RWPE2 (cell line): ENCODE data around the gene FOXM1.

Experiments used
- ATAC-seq: fragments of 200-7000 bp; cut with Tn5 transposase; 3 replicates; pipeline ENCODE4 v1.9.1; 2021; ENCODE audit warnings: low read depth
- DNase-seq: peaks from one replicate; pipeline ENCODE4 v3.0.0-alpha.2; 2020; ENCODE audit warnings: low spot score
- H3K27ac ChIP-seq: fragments of 450-650 bp; 2 replicates; pipeline ENCODE4 v1.5.1; 2017; ENCODE audit warnings: mild to moderate bottlenecking; ENCODE audit not compliant: poor library complexity, severe bottlenecking
- H3K27me3 ChIP-seq: fragments of 250-450 bp; sonication (Bioruptor Pico); 2 replicates; pipeline ENCODE4 v1.5.1; 2021; ENCODE audit warnings: mild to moderate bottlenecking, moderate library complexity; ENCODE audit not compliant: insufficient read depth, poor library complexity, severe bottlenecking
- H3K36me3 ChIP-seq: fragments of 250-450 bp; sonication (Bioruptor Pico); 2 replicates; pipeline ENCODE4 v1.5.1; 2020; ENCODE audit warnings: low read depth, mild to moderate bottlenecking, moderate library complexity
- H3K4me1 ChIP-seq: fragments of 250-450 bp; sonication (Bioruptor Pico); 2 replicates; pipeline ENCODE4 v1.5.1; 2021; ENCODE audit warnings: mild to moderate bottlenecking, moderate library complexity; ENCODE audit not compliant: insufficient read depth, poor library complexity, severe bottlenecking
- H3K4me3 ChIP-seq: fragments of 250-450 bp; sonication (Bioruptor Pico); 2 replicates; pipeline ENCODE4 v1.5.1; 2021; ENCODE audit warnings: mild to moderate bottlenecking, moderate library complexity; ENCODE audit not compliant: severe bottlenecking
- H3K9me3 ChIP-seq: fragments of 250-450 bp; sonication (Bioruptor Pico); 2 replicates; pipeline ENCODE4 v1.5.1; 2021; ENCODE audit warnings: mild to moderate bottlenecking, moderate library complexity; ENCODE audit not compliant: severe bottlenecking
- TF ChIP-seq, protein P1 (sequence below): fragments of 450-650 bp; IDR thresholded peaks from one replicate; pipeline ENCODE4 v1.5.1; 2017; ENCODE audit warnings: mild to moderate bottlenecking, moderate library complexity; ENCODE audit not compliant: poor library complexity, severe bottlenecking

FOXM1 gene

DNA sequence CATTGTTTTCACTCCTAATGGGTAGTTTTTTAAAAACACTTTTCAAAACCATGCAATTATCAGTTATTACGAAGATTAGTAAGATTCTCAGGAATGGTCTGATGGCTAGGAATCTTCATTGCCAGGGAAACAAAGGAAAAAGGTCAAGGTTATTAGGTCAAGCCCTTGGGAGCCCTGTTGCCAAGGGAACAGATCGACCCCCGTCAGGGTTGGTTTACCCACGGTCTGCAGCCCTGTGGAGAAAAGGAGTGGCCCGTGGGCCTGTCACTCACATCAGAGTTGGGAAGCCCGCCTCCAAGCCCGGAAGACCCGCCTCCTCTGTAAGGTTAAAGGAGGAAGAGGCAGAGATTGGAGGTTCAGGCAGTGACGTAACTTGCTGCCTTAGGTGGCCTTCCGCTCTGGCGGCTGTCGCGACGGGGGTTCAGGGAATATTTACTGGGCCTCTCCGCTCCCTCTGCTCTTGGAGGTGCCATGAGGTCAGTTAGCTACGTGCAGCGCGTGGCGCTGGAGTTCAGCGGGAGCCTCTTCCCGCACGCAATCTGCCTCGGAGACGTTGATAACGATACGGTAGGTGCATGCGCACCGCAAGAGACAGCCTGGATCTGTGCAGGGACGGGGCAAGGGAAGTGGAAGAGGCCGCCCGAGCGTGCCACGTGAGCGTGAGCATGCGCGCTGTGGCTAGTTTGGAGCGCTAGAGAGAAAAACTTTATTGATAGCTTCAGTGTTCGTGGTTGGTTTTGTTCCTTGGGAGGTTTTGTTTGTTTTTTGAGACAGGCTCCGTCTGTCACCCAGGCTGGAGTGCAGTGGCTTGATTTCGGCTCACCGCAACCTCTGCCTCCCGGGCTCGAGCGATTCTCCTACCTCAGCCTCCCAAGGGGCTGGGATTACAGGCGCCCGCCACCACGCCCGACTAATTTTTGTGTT is 64.4 kb downstream of the FOXM1 start, which contains the start of gene ITFG2:
Gene ITFG2, plus strand, starts transcription at position 379 of the 924 bp plus-strand sequence. Its CDS starts 93 bp downstream, at position 472.
- peak within 1 kb of the TSS; percentile 76 for H3K4me3 ChIP-seq
- peaks cover 8% of the 10 kb centered on the region for H3K4me1 ChIP-seq
- no peaks in the 10 kb centered on the region for H3K27me3 ChIP-seq
- TF ChIP-seq, protein P1, sequence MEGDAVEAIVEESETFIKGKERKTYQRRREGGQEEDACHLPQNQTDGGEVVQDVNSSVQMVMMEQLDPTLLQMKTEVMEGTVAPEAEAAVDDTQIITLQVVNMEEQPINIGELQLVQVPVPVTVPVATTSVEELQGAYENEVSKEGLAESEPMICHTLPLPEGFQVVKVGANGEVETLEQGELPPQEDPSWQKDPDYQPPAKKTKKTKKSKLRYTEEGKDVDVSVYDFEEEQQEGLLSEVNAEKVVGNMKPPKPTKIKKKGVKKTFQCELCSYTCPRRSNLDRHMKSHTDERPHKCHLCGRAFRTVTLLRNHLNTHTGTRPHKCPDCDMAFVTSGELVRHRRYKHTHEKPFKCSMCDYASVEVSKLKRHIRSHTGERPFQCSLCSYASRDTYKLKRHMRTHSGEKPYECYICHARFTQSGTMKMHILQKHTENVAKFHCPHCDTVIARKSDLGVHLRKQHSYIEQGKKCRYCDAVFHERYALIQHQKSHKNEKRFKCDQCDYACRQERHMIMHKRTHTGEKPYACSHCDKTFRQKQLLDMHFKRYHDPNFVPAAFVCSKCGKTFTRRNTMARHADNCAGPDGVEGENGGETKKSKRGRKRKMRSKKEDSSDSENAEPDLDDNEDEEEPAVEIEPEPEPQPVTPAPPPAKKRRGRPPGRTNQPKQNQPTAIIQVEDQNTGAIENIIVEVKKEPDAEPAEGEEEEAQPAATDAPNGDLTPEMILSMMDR = no peak
- DNase-seq (peak; percentile 99), ATAC-seq (peak; percentile 96)
- peak within 1 kb of the TSS; percentile 59 for H3K27ac ChIP-seq
- peaks cover 19% of the 10 kb centered on the region for H3K36me3 ChIP-seq
- H3K9me3 ChIP-seq = no peaks in the 10 kb centered on the region

DNA sequence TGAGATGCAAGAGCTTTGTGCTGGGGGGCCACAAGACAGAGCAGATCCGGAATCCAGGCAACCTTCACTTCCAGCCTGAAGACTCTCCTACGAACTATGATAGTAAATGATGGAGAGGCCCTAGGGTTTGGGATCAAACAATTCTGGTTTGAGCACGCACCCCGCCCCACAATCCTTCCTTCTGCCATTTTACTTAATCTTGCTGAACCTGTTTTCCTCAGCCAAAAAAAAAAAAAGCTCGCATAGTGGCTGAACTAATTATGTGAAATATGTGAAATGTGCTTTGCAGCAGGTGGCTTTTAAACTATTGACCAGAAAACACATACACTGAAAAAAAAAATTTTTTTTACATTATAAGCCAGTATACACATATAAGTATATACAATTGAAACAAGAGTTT is 65.2 kb downstream of the FOXM1 start:
- no peaks in the 10 kb centered on the region for H3K9me3 ChIP-seq
- ATAC-seq (no peak), DNase-seq (no peak)
- TF ChIP-seq, protein P1 = no peak
- peak overlapping the region; percentile 59 for H3K27ac ChIP-seq
- H3K4me3 ChIP-seq = peak overlapping the region; percentile 76
- peaks cover 19% of the 10 kb centered on the region for H3K36me3 ChIP-seq
- H3K27me3 ChIP-seq = no peaks in the 10 kb centered on the region
- peaks cover 8% of the 10 kb centered on the region for H3K4me1 ChIP-seq
